Rectal smooth muscle tissue (tissue), 1 donor: ENCODE results near the gene KCNQ5.
A peak's percentile ranks its signal among the peaks of the same experiment; 100 is the strongest.

ENCODE experiments used
- H3K27ac ChIP-seq: one replicate; pipeline ENCODE4 v1.7.0; 2013; ENCODE audit warnings: low read depth, low read length, inconsistent platforms
- H3K27me3 ChIP-seq: one replicate; pipeline ENCODE4 v1.7.0; 2013; ENCODE audit warnings: low read length; ENCODE audit not compliant: control insufficient read depth, insufficient read depth
- H3K36me3 ChIP-seq: one replicate; pipeline ENCODE4 v1.7.0; 2013; ENCODE audit warnings: low read length; ENCODE audit not compliant: control insufficient read depth, insufficient read depth
- H3K4me1 ChIP-seq: one replicate; pipeline ENCODE4 v1.7.0; 2013; ENCODE audit warnings: low read length; ENCODE audit not compliant: control insufficient read depth, insufficient read depth
- H3K4me3 ChIP-seq: one replicate; pipeline ENCODE4 v1.7.0; 2013; ENCODE audit warnings: low read length
- H3K9ac ChIP-seq: one replicate; pipeline ENCODE4 v1.7.0; 2013; ENCODE audit warnings: low read length

The KCNQ5 gene

GRCh38 chr6:72622094-72622940, 453 bp downstream of the KCNQ5 start:
- peak overlapping the region; percentile 61 for H3K4me3 ChIP-seq
- H3K27ac ChIP-seq: no peak overlapping the region
- peaks cover 16% of the 10 kb centered on the region for H3K27me3 ChIP-seq
- no peaks in the 10 kb centered on the region for H3K36me3 ChIP-seq
- H3K9ac ChIP-seq: no peak overlapping the region
- H3K4me1 ChIP-seq: peaks cover 13% of the 10 kb centered on the region

- no peaks in the 10 kb centered on the region for H3K36me3 ChIP-seq
- H3K27me3 ChIP-seq: peaks cover 16% of the 10 kb centered on the region
- no peak overlapping the region for H3K9ac ChIP-seq
- H3K4me1 ChIP-seq: peaks cover 13% of the 10 kb centered on the region
- no peak overlapping the region for H3K27ac ChIP-seq
- H3K4me3 ChIP-seq: no peak overlapping the region
These were observed 1.9 kb downstream of the KCNQ5 start for GRCh38 chr6:72623808-72624207.

- Histone ChIP-seq H3K4me1 (peaks cover 12% of the 10 kb centered on the region), H3K9ac (no peak overlapping the region), H3K4me3 (no peak overlapping the region), H3K27me3 (peaks cover 16% of the 10 kb centered on the region), H3K27ac (no peak overlapping the region), H3K36me3 (no peaks in the 10 kb centered on the region)
These were observed 2.8 kb downstream of the KCNQ5 start for GRCh38 chr6:72624557-72625160.

- Histone ChIP-seq H3K27ac (no peak overlapping the region), H3K36me3 (no peaks in the 10 kb centered on the region), H3K4me1 (peaks cover 5% of the 10 kb centered on the region), H3K27me3 (peaks cover 14% of the 10 kb centered on the region), H3K4me3 (no peak overlapping the region), H3K9ac (no peak overlapping the region)
These were observed 4.3 kb downstream of the KCNQ5 start for GRCh38 chr6:72626126-72626525.

GRCh38 chr6:72627539-72627938, 5.7 kb downstream of the KCNQ5 start:
- H3K9ac ChIP-seq: no peak overlapping the region
- peaks cover 4% of the 10 kb centered on the region for H3K4me1 ChIP-seq
- H3K27ac ChIP-seq: no peak overlapping the region
- H3K4me3 ChIP-seq: no peak overlapping the region
- H3K36me3 ChIP-seq: no peaks in the 10 kb centered on the region
- peaks cover 7% of the 10 kb centered on the region for H3K27me3 ChIP-seq

- no peak overlapping the region for H3K9ac ChIP-seq
- H3K27me3 ChIP-seq: no peaks in the 10 kb centered on the region
- no peaks in the 10 kb centered on the region for H3K36me3 ChIP-seq
- H3K4me1 ChIP-seq: no peaks in the 10 kb centered on the region
- H3K27ac ChIP-seq: no peak overlapping the region
- H3K4me3 ChIP-seq: no peak overlapping the region
These were observed 9.6 kb downstream of the KCNQ5 start for GRCh38 chr6:72631480-72631879.

- Histone ChIP-seq H3K4me3 (no peak overlapping the region), H3K9ac (no peak overlapping the region), H3K27me3 (no peaks in the 10 kb centered on the region), H3K4me1 (no peaks in the 10 kb centered on the region), H3K36me3 (no peaks in the 10 kb centered on the region), H3K27ac (no peak overlapping the region)
These were observed 13.8 kb downstream of the KCNQ5 start for GRCh38 chr6:72635636-72636035.

- no peaks in the 10 kb centered on the region for H3K27me3 ChIP-seq
- no peak overlapping the region for H3K9ac ChIP-seq
- H3K4me3 ChIP-seq: no peak overlapping the region
- no peaks in the 10 kb centered on the region for H3K36me3 ChIP-seq
- H3K27ac ChIP-seq: no peak overlapping the region
- no peaks in the 10 kb centered on the region for H3K4me1 ChIP-seq
These were observed 14.4 kb downstream of the KCNQ5 start for GRCh38 chr6:72636215-72636614.

- no peaks in the 10 kb centered on the region for H3K4me1 ChIP-seq
- no peaks in the 10 kb centered on the region for H3K27me3 ChIP-seq
- no peaks in the 10 kb centered on the region for H3K36me3 ChIP-seq
- no peak overlapping the region for H3K27ac ChIP-seq
- H3K4me3 ChIP-seq: no peak overlapping the region
- H3K9ac ChIP-seq: no peak overlapping the region
These were observed 14.9 kb downstream of the KCNQ5 start for GRCh38 chr6:72636786-72637185.

GRCh38 chr6:72639920-72640614, 18.2 kb downstream of the KCNQ5 start:
- no peaks in the 10 kb centered on the region for H3K27me3 ChIP-seq
- no peaks in the 10 kb centered on the region for H3K4me1 ChIP-seq
- H3K36me3 ChIP-seq: no peaks in the 10 kb centered on the region
- H3K9ac ChIP-seq: no peak overlapping the region
- no peak overlapping the region for H3K4me3 ChIP-seq
- H3K27ac ChIP-seq: no peak overlapping the region

- Histone ChIP-seq H3K4me1 (no peaks in the 10 kb centered on the region), H3K4me3 (no peak overlapping the region), H3K27me3 (no peaks in the 10 kb centered on the region), H3K9ac (no peak overlapping the region), H3K27ac (no peak overlapping the region), H3K36me3 (no peaks in the 10 kb centered on the region)
These were observed 18.7 kb downstream of the KCNQ5 start for GRCh38 chr6:72640615-72640930.

GRCh38 chr6:72642435-72642834, 20.6 kb downstream of the KCNQ5 start:
- no peaks in the 10 kb centered on the region for H3K4me1 ChIP-seq
- H3K27me3 ChIP-seq: no peaks in the 10 kb centered on the region
- H3K9ac ChIP-seq: no peak overlapping the region
- H3K36me3 ChIP-seq: no peaks in the 10 kb centered on the region
- no peak overlapping the region for H3K4me3 ChIP-seq
- no peak overlapping the region for H3K27ac ChIP-seq
